ENCODE data around the gene STX16. TPM values are rescaled to one million over a fixed set of nuclear protein-coding genes. Genes with fewer than 3 reads are reported as not detected.
A peak's percentile ranks its signal among the peaks of the same experiment; 100 is the strongest.

STX16 gene
- total and polyA plus RNA-seq, 9 of the 15 experiments (the other 6 are each of a cell fraction or from before 2014, with no cell fraction given): 4.4 to 43.5 (median 14.7) TPM

DNA sequence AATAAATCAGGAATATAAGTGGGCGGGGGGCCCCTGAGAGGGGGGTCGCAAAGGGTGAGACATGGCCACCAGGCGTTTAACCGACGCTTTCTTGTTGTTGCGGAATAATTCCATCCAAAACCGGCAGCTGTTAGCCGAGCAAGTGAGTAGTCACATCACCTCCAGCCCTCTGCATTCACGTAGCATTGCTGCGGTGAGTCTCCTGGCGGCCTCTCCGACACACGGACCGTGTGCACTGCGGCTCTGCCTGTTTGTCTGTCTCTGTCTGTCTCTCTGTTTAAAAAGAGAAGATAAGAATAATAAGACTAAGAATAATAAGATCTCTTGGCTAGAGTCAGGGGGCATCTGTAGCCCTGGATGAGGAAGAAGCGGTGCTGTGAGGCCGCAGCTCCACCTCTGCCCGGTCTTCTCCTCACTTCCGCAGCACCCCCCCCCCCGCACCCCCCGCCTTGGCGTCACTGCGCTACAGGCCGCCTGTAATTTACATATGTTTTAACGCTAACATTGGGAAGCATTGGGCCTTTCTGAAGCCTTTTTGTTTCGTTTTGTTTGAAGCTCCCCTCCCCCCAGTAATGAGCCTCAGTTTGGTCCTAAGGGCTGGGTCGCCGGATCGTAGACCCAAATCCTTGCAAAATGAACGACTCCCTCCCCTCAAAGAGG is 993 bp downstream of the STX16 start (continued):
- TF ChIP-seq TBP (optimal IDR thresholded peaks at IDR 0.05; ENCODE audit: low read depth, low read length) (peak; percentile 29), CREB1 (IDR thresholded peaks at IDR 0.05) (peak; percentile 62; the same call in 1 of the 2 replicates), CREB1 (CRISPR knock-in tag; IDR thresholded peaks at IDR 0.05) (no peak), RAD21 (CRISPR knock-in tag; conservative IDR thresholded peaks at IDR 0.05 in 1 of 2, IDR thresholded peaks at IDR 0.05 in 1 of 2) (no peak), CXXC5 (CRISPR knock-in tag; IDR thresholded peaks at IDR 0.05) (peak; percentile 65), SRF (CRISPR knock-in tag; IDR thresholded peaks at IDR 0.05) (0 out of 4 replicates have a peak, but pooled peaks of 1 of the 2 experiments have one; percentile 17), U2AF2 (optimal IDR thresholded peaks at IDR 0.05; ENCODE audit: low read depth, low read length) (no peak), POLR2AphosphoS5 (IDR thresholded peaks at IDR 0.05; ENCODE audit: control insufficient read depth, insufficient read depth, low read depth, low read length) (peak; percentile 38; the same call in 1 of the 2 replicates), TAF1 (IDR thresholded peaks at IDR 0.05; ENCODE audit: control insufficient read depth, extremely low read depth, insufficient read depth, low read length, severe bottlenecking) (peak; percentile 65), ZNF263 (CRISPR knock-in tag; IDR thresholded peaks at IDR 0.05; ENCODE audit: borderline replicate concordance) (peak; percentile 46; the same call in 1 of the 2 replicates), YY1 (IDR thresholded peaks at IDR 0.05; ENCODE audit: borderline replicate concordance in 1 of 3, control insufficient read depth in 1 of 3, extremely low read depth in 1 of 3, insufficient read depth in 3 of 3, insufficient read length in 1 of 3, insufficient replicate concordance in 2 of 3, low read depth in 1 of 3, low read length in 2 of 3) (peak in 1 of 3 experiments; percentile 3), PHF20 (IDR thresholded peaks at IDR 0.05; ENCODE audit: partially characterized antibody) (peak; percentile 20), KDM4B (IDR thresholded peaks at IDR 0.05; ENCODE audit: borderline replicate concordance in 2 of 2, low read depth in 1 of 2) (peak in 1 of 2 experiments; percentile 56; a peak in 1 of 4 replicates), KDM5B (IDR thresholded peaks at IDR 0.05; ENCODE audit: insufficient replicate concordance, low read depth, low read length) (peak; percentile 32), POLR2G (IDR thresholded peaks at IDR 0.05; ENCODE audit: low read depth, low read length) (peak; percentile 54; the same call in 1 of the 2 replicates), ZFX (CRISPR knock-in tag; IDR thresholded peaks at IDR 0.05) (peak; percentile 73; the same call in 1 of the 2 replicates), JUND (IDR thresholded peaks at IDR 0.05; ENCODE audit: borderline replicate concordance, low read depth, low read length) (peak; percentile 6; the same call in 1 of the 2 replicates), JUND (tag; IDR thresholded peaks at IDR 0.05; ENCODE audit: borderline replicate concordance, low read depth, low read length) (no peak)
- TF ChIP-seq, protein P1, sequence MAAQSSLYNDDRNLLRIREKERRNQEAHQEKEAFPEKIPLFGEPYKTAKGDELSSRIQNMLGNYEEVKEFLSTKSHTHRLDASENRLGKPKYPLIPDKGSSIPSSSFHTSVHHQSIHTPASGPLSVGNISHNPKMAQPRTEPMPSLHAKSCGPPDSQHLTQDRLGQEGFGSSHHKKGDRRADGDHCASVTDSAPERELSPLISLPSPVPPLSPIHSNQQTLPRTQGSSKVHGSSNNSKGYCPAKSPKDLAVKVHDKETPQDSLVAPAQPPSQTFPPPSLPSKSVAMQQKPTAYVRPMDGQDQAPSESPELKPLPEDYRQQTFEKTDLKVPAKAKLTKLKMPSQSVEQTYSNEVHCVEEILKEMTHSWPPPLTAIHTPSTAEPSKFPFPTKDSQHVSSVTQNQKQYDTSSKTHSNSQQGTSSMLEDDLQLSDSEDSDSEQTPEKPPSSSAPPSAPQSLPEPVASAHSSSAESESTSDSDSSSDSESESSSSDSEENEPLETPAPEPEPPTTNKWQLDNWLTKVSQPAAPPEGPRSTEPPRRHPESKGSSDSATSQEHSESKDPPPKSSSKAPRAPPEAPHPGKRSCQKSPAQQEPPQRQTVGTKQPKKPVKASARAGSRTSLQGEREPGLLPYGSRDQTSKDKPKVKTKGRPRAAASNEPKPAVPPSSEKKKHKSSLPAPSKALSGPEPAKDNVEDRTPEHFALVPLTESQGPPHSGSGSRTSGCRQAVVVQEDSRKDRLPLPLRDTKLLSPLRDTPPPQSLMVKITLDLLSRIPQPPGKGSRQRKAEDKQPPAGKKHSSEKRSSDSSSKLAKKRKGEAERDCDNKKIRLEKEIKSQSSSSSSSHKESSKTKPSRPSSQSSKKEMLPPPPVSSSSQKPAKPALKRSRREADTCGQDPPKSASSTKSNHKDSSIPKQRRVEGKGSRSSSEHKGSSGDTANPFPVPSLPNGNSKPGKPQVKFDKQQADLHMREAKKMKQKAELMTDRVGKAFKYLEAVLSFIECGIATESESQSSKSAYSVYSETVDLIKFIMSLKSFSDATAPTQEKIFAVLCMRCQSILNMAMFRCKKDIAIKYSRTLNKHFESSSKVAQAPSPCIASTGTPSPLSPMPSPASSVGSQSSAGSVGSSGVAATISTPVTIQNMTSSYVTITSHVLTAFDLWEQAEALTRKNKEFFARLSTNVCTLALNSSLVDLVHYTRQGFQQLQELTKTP (IDR thresholded peaks at IDR 0.05; ENCODE audit: low read depth in 1 of 2, partially characterized antibody in 2 of 2): peak in 1 of 2 experiments; percentile 14
- TF ChIP-seq, protein P2, sequence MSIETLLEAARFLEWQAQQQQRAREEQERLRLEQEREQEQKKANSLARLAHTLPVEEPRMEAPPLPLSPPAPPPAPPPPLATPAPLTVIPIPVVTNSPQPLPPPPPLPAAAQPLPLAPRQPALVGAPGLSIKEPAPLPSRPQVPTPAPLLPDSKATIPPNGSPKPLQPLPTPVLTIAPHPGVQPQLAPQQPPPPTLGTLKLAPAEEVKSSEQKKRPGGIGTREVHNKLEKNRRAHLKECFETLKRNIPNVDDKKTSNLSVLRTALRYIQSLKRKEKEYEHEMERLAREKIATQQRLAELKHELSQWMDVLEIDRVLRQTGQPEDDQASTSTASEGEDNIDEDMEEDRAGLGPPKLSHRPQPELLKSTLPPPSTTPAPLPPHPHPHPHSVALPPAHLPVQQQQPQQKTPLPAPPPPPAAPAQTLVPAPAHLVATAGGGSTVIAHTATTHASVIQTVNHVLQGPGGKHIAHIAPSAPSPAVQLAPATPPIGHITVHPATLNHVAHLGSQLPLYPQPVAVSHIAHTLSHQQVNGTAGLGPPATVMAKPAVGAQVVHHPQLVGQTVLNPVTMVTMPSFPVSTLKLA (conservative IDR thresholded peaks at IDR 0.05): peak in 1 of 2 experiments; percentile 56; a peak in 2 of 4 replicates
